ENCODE results near the gene PHACTR1.

Gene PHACTR1

GRCh38 chr6:13331516-13332348 lies 615.2 kb downstream of the PHACTR1 start:
- peak; percentile 49 for DNase-seq

- no peak for DNase-seq
Measured at GRCh38 chr6:13332349-13332706, 615.8 kb downstream of the PHACTR1 start.

GRCh38 chr6:13334953-13335352 lies 618.4 kb downstream of the PHACTR1 start:
- no peak for DNase-seq

- DNase-seq, result peak; percentile 82
Measured at GRCh38 chr6:13336553-13336952, 620.0 kb downstream of the PHACTR1 start.

- DNase-seq, result no peak
Measured at GRCh38 chr6:13338038-13338437, 621.5 kb downstream of the PHACTR1 start.
